ENCODE data around the gene TSC22D4. TPM values are rescaled to one million over a fixed set of nuclear protein-coding genes. Genes with fewer than 3 reads are reported as not detected.
A peak's percentile ranks its signal among the peaks of the same experiment; 100 is the strongest.

The TSC22D4 gene
- total and polyA plus RNA-seq, 9 of the 15 experiments (the other 6 are each of a cell fraction or from before 2014, with no cell fraction given), result 0.37 to 107 (median 28.7) TPM

GRCh38 chr7:100456562-100456961 lies 22.5 kb downstream of the TSC22D4 start:
- Histone ChIP-seq H3K4me1 (replicated peaks in 1 of 2; ENCODE audit: control insufficient read depth in 2 of 2, insufficient read depth in 2 of 2, low read length in 2 of 2) (peaks cover 3 to 11% of the 10 kb centered on the region in 2 experiments; a peak in 3 of 5 replicates), H3K79me2 (ENCODE audit: control insufficient read depth, insufficient read depth, low read length) (no peaks in the 10 kb centered on the region), H3K27me3 (ENCODE audit: control insufficient read depth in 2 of 2, insufficient read depth in 2 of 2, low read length in 2 of 2) (no peaks in the 10 kb centered on the region), H3K4me3 (no peak overlapping the region), H3K4me2 (ENCODE audit: insufficient read depth, low read length) (no peak overlapping the region), H3K9me1 (ENCODE audit: control insufficient read depth, insufficient read depth, low read length) (no peaks in the 10 kb centered on the region), H3K9ac (ENCODE audit: insufficient read depth in 1 of 2, low read depth in 2 of 2, low read length in 2 of 2) (no peak overlapping the region; a peak in 1 of 4 replicates), H3K9me3 (replicated peaks; ENCODE audit: control insufficient read depth, insufficient read depth, low read depth, low read length) (no peaks in the 10 kb centered on the region), H3K36me3 (ENCODE audit: control insufficient read depth, insufficient read depth, low read length) (no peaks in the 10 kb centered on the region), H3K27ac (ENCODE audit: extremely low read depth, low read depth, low read length) (no peak overlapping the region), H2AFZ (ENCODE audit: low read depth, low read length) (no peak overlapping the region), H4K20me1 (replicated peaks; ENCODE audit: control insufficient read depth, insufficient read depth, low read length) (no peaks in the 10 kb centered on the region)
- TF ChIP-seq KLF10 (CRISPR knock-in tag; IDR thresholded peaks at IDR 0.05) (no peak), CTCF (IDR thresholded peaks at IDR 0.05 in 2 of 3, conservative IDR thresholded peaks at IDR 0.05 in 1 of 3; ENCODE audit: insufficient read depth in 2 of 3, low read depth in 1 of 3, low read length in 3 of 3) (peak; percentile 16 to 32 (median 29); a peak in 3 of 6 replicates), AFF4 (CRISPR knock-in tag; IDR thresholded peaks at IDR 0.05) (no peak), RAD21 (CRISPR knock-in tag; conservative IDR thresholded peaks at IDR 0.05 in 1 of 2, IDR thresholded peaks at IDR 0.05 in 1 of 2) (0 out of 4 replicates have a peak, but pooled peaks of 1 of the 2 experiments have one; percentile 29)
- no peak for FAIRE-seq
- no TSS peak for BruUV-seq (replicated peaks)
- ChIA-PET CTCF (ENCODE audit: low intra/inter-chr PET ratio) (no interaction called here), POLR2A (no interaction called here)
- peak; percentile 66 for ATAC-seq
- DNase-seq (ENCODE audit: extremely low read depth in 1 of 4, low spot score in 3 of 4), result peak in 1 of 4 experiments; percentile 29
- in situ Hi-C loops (cut with MboI), result loop anchor here (25.0 kb wide), 1 partner anchor 106 kb away; the partner anchor contains the start of gene SAP25
- intact Hi-C loops (cut with micrococcal nuclease), result no loop called here
- WGBS (ENCODE audit: insufficient coverage, low coverage, missing lambda C conversion rate), result 93% methylated on average over 13 of the region's 14 CpGs

Measured in K562 (cell line).